ENCODE results near the gene PCMTD2. TPM values are rescaled to one million over a fixed set of nuclear protein-coding genes. Genes with fewer than 3 reads are reported as not detected.

Gene PCMTD2
- polyA plus RNA-seq, 3 donors: 26.5 to 49.1 (median 27.6) TPM

DNA sequence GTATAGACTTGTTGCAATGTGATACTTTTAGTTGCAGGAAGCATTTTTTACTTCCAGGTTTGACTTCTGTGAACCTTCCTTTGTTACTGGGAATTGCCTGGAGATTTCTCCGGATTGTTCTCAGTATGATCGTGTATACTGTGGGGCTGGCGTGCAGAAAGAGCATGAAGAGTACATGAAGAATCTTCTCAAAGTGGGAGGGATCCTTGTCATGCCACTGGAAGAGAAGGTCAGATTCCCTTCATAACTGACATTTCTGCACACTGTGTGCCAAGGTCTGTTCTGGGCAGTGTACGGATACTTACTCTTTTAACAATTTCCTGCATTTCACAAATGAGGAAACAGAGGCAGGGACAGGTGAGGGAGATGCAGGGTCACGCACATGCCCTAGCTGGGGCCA, 9.7 kb downstream of the PCMTD2 start:
- H3K9me3 ChIP-seq (replicated peaks in 1 of 2; ENCODE audit: control insufficient read depth in 1 of 2, insufficient read depth in 1 of 2, low read length in 2 of 2): no peaks in the 10 kb centered on the region
- Mint-ChIP-seq H3K27me3 (ENCODE audit: low read depth in 3 of 3) (no peaks in the 10 kb centered on the region), H3K4me3 (no peak overlapping the region), H3K27ac (no peak overlapping the region), H3K4me1 (peaks cover 3% of the 10 kb centered on the region), H3K36me3 (peaks cover 66 to 71% of the 10 kb centered on the region in 2 donors), H3K9me3 (peaks cover 0 to 1% (median 0%) of the 10 kb centered on the region in 7 donors)
- no peak overlapping the region for H3K9ac ChIP-seq (ENCODE audit: insufficient read depth, low read length, poor library complexity, severe bottlenecking)
- WGBS (ENCODE audit: insufficient coverage): 100% methylated on average over 1 of the region's 5 CpGs
- peaks cover 33% of the 10 kb centered on the region for H4K20me1 ChIP-seq (ENCODE audit: insufficient read depth, low read length)
- H2AFZ ChIP-seq (ENCODE audit: insufficient read depth, low read depth, low read length, poor library complexity, severe bottlenecking): no peak overlapping the region
- TF ChIP-seq, protein P1, sequence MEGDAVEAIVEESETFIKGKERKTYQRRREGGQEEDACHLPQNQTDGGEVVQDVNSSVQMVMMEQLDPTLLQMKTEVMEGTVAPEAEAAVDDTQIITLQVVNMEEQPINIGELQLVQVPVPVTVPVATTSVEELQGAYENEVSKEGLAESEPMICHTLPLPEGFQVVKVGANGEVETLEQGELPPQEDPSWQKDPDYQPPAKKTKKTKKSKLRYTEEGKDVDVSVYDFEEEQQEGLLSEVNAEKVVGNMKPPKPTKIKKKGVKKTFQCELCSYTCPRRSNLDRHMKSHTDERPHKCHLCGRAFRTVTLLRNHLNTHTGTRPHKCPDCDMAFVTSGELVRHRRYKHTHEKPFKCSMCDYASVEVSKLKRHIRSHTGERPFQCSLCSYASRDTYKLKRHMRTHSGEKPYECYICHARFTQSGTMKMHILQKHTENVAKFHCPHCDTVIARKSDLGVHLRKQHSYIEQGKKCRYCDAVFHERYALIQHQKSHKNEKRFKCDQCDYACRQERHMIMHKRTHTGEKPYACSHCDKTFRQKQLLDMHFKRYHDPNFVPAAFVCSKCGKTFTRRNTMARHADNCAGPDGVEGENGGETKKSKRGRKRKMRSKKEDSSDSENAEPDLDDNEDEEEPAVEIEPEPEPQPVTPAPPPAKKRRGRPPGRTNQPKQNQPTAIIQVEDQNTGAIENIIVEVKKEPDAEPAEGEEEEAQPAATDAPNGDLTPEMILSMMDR (IDR thresholded peaks at IDR 0.05): no peak
- DNase-seq: no peak
- H3K4me3 ChIP-seq (replicated peaks in 1 of 3; ENCODE audit: low read depth in 2 of 3, low read length in 3 of 3): no peak overlapping the region
- no peaks in the 10 kb centered on the region for H3K4me1 ChIP-seq (ENCODE audit: control insufficient read depth in 1 of 2, insufficient read depth in 2 of 2, low read length in 2 of 2)
- intact Hi-C loops (cut with micrococcal nuclease): no loop called here
- H3K36me3 ChIP-seq (replicated peaks in 1 of 2; ENCODE audit: control insufficient read depth in 1 of 2, insufficient read depth in 2 of 2, low read length in 2 of 2): peaks cover 39 to 87% of the 10 kb centered on the region in 2 donors
- no peak overlapping the region for H3K4me2 ChIP-seq (replicated peaks; ENCODE audit: extremely low read depth, low read length, poor library complexity, severe bottlenecking)
- no peaks in the 10 kb centered on the region for H3K27me3 ChIP-seq (ENCODE audit: control insufficient read depth in 2 of 2, insufficient read depth in 2 of 2, low read length in 2 of 2)
- H3K27ac ChIP-seq (ENCODE audit: low read depth in 1 of 2, low read length in 2 of 2): no peak overlapping the region
- H3K79me2 ChIP-seq (ENCODE audit: insufficient read depth, low read length): peaks cover 6% of the 10 kb centered on the region

DNA sequence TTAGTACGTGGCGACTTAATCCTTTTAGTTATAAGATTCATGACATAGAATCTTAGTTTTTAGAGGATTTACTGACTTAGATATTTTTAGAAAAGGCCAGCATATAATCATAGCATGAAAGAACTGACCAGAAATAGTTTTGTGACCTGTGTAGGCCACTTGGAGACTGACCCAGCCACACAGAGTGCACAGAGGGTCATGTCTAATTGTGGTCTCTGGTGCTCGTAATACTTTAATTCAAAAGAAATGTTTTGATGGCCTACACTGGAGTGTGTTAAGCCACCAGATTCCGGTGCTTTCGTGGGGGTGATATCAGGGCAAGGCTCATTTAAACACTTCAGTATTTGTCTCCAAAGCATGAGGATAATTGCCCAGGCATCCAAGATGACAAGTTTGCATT, 11.4 kb downstream of the PCMTD2 start:
- WGBS (ENCODE audit: insufficient coverage): 100% methylated on average over 3 of the region's 5 CpGs
- no peak overlapping the region for H3K27ac Mint-ChIP-seq
- DNase-seq: no peak
- no peaks in the 10 kb centered on the region for H3K4me1 Mint-ChIP-seq
- no peaks in the 10 kb centered on the region for H3K27me3 Mint-ChIP-seq (ENCODE audit: low read depth in 3 of 3)
- peaks cover 62 to 66% of the 10 kb centered on the region in 2 donors for H3K36me3 Mint-ChIP-seq
- Histone ChIP-seq H3K4me1 (ENCODE audit: control insufficient read depth in 1 of 2, insufficient read depth in 2 of 2, low read length in 2 of 2) (no peaks in the 10 kb centered on the region), H3K4me2 (replicated peaks; ENCODE audit: extremely low read depth, low read length, poor library complexity, severe bottlenecking) (no peak overlapping the region), H4K20me1 (ENCODE audit: insufficient read depth, low read length) (peaks cover 20% of the 10 kb centered on the region), H3K27ac (ENCODE audit: low read depth in 1 of 2, low read length in 2 of 2) (no peak overlapping the region), H3K9ac (ENCODE audit: insufficient read depth, low read length, poor library complexity, severe bottlenecking) (no peak overlapping the region), H3K27me3 (ENCODE audit: control insufficient read depth in 2 of 2, insufficient read depth in 2 of 2, low read length in 2 of 2) (no peaks in the 10 kb centered on the region), H3K36me3 (replicated peaks in 1 of 2; ENCODE audit: control insufficient read depth in 1 of 2, insufficient read depth in 2 of 2, low read length in 2 of 2) (peaks cover 30 to 77% of the 10 kb centered on the region in 2 donors), H2AFZ (ENCODE audit: insufficient read depth, low read depth, low read length, poor library complexity, severe bottlenecking) (no peak overlapping the region), H3K9me3 (replicated peaks in 1 of 2; ENCODE audit: control insufficient read depth in 1 of 2, insufficient read depth in 1 of 2, low read length in 2 of 2) (no peaks in the 10 kb centered on the region), H3K79me2 (ENCODE audit: insufficient read depth, low read length) (peaks cover 5% of the 10 kb centered on the region), H3K4me3 (replicated peaks in 1 of 3; ENCODE audit: low read depth in 2 of 3, low read length in 3 of 3) (no peak overlapping the region)
- peaks cover 0 to 1% (median 0%) of the 10 kb centered on the region in 7 donors for H3K9me3 Mint-ChIP-seq
- intact Hi-C loops (cut with micrococcal nuclease): no loop called here
- H3K4me3 Mint-ChIP-seq: no peak overlapping the region
- TF ChIP-seq, protein P1 (IDR thresholded peaks at IDR 0.05): no peak
